HG02943 (cell line): ENCODE results near the gene TBL1X.
"Not testable (repeated sequence)": the region's sequence is repeated elsewhere in the genome, so short reads cannot be mapped to it uniquely, and the experiment has no call there.

Experiments used
- ATAC-seq: cut with Tn5 transposase; IDR thresholded peaks from one replicate; pipeline ENCODE4 v1.9.1; 2021; ENCODE audit warnings: mild to moderate bottlenecking, low read depth, moderate library complexity; ENCODE audit not compliant: unreplicated experiment

The TBL1X gene

GRCh38 chrX:9464435-9465371 lies at the start of gene TBL1X:
TSS of gene TBL1X (plus strand) at chrX:9465058. CDS start at chrX:9653587, 188,529 bp downstream.
- ATAC-seq = no peak

GRCh38 chrX:9416562-9417348 lies 48.1 kb upstream of the TBL1X start:
- ATAC-seq = no peak

- ATAC-seq = no peak
These were observed 46.6 kb upstream of the TBL1X start for GRCh38 chrX:9418262-9418661.

- no peak for ATAC-seq
These were observed 44.3 kb upstream of the TBL1X start for GRCh38 chrX:9420275-9421265.

- no peak for ATAC-seq
These were observed 35.1 kb upstream of the TBL1X start for GRCh38 chrX:9429767-9430166.

GRCh38 chrX:9430346-9430921 lies 34.4 kb upstream of the TBL1X start:
- no peak for ATAC-seq

- no peak for ATAC-seq
These were observed 33.6 kb upstream of the TBL1X start for GRCh38 chrX:9431281-9431680.

GRCh38 chrX:9433596-9433995 lies 31.3 kb upstream of the TBL1X start:
- ATAC-seq = no peak

- ATAC-seq = no peak
These were observed 30.8 kb upstream of the TBL1X start for GRCh38 chrX:9434051-9434550.

GRCh38 chrX:9435086-9435485 lies 29.8 kb upstream of the TBL1X start:
- not testable (repeated sequence) for ATAC-seq

- no peak for ATAC-seq
These were observed 28.0 kb upstream of the TBL1X start for GRCh38 chrX:9436812-9437211.

- no peak for ATAC-seq
These were observed 25.8 kb upstream of the TBL1X start for GRCh38 chrX:9438933-9439494.

GRCh38 chrX:9440116-9440844 lies 24.6 kb upstream of the TBL1X start:
- no peak for ATAC-seq

GRCh38 chrX:9442056-9442455 lies 22.8 kb upstream of the TBL1X start:
- ATAC-seq = no peak

GRCh38 chrX:9443327-9443726 lies 21.5 kb upstream of the TBL1X start:
- no peak for ATAC-seq

GRCh38 chrX:9447906-9448305 lies 17.0 kb upstream of the TBL1X start:
- no peak for ATAC-seq

- no peak for ATAC-seq
These were observed 8.4 kb upstream of the TBL1X start for GRCh38 chrX:9456250-9457074.

- ATAC-seq = not testable (repeated sequence)
These were observed 6.8 kb upstream of the TBL1X start for GRCh38 chrX:9458034-9458433.
